OCI-M2 (cell line): Measurements from ENCODE around the gene ZNF425.
A peak's percentile ranks its signal among the peaks of the same experiment; 100 is the strongest.
"Not testable (repeated sequence)": the region's sequence is repeated elsewhere in the genome, so short reads cannot be mapped to it uniquely, and the experiment has no call there.

Source experiments
- DNase-seq: peaks from one replicate; lab custom pipeline; 2025; ENCODE audit not compliant: unreplicated experiment; lab: John Stamatoyannopoulos, UW

ZNF425 gene

DNA sequence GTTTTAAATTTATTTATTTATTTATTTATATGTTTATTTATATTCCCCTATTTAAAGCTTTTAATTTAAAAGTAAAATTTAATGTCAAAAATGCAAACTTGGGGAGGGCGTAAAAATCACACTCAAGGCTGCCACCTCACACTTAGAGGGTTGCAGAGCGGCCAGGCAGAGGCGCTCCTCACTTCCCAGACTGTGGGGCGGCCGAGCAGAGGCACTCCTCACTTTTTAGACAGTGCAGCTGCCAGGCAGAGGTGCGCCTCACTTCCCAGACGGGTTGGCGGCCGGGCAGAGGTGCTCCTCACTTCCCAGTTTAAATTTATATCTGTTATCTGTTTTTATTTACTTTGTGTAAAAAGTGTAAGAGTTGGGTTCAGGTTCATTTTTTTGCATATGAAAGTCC, 10.0 kb upstream of the ZNF425 start:
- no peak for DNase-seq

DNA sequence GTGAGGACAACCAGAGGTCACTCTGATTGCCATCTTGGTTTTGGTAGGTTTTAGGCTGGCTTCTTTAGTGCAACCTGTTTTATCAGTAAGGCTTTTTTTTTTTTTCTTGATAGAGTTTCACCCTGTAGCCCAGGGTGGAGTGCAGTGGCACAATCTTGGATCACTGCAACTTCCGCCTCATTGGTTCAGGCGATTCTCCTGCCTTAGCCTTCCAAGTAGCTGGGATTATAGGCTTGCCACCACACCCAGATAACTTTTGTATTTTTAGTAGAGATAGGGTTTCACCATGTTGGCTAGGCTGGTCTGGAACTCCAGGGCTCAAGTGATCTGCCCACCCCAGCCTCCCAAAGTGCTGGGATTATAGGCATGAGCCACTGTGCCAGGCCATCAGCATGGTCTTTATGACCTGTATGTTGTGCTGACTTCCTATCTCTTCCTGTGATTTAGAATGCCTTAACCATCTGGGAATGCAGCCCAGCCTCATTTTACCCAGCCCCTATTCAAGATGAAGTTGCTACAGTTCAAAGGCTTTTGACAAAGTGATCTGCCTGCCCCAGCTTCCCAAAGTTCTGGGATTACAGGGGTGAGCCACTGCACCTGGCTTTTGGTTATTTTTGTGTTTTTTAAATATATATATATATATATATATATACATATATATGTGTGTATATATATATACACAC, 7.0 kb upstream of the ZNF425 start:
- no peak for DNase-seq

DNA sequence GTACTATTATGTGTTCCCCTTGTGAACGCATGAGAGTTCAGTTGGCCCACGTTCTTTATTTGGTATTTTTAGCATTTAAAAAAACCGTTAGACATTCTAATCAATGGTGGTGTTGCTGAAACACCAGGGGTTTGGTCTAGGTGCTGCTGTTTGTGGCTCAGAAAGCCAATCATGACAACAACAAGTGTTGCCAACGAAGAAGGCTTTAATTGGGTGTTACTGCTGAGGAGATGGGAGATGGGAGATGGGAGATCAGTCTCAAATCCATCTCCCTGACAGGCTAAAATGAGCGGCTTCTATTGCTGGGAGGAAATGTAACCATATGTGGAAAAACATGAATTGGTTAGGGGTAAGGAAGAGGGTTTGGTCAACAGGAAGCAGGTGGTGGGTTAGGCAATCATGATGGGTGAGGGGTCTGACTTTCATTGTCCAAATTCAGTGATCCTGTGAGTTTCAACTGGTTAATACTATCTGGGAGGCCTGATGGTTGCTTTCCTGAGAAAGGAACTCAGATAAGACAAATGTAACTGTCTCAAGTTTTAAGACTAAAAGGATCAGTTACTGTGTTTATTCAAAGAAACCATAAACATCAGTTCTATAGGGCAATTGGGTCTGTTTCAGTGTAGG, 4.6 kb upstream of the ZNF425 start:
- no peak for DNase-seq

DNA sequence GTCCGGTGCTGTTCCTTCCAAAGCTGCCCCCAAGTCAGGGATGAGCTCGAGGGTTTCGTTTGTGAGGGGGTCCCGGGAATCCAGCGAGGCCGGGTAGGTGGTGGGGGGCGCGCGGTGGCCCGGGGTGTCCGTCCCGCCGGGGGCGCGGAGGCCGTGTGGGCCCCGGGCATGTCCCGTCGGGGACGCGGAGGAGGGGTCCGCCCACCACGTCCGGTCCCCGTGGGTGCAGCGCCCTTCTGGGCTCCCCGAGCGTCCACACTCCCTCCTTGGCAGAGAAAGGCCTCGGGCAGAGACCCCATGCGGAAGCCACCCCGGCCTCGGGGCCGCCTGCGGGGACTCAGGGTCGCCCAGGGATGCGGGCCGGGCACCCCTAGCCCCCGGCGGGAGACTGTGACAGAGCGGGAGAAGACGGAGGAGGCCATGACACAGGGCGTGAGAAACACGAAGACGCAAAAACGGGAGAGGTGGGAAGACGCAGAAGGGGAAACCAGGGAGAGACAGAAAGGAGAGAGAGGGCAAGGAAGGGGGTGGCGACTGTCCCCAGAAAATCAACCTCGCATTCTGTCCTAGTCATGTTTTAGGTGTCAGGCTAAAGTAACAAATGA, 640 bp upstream of the ZNF425 start:
- DNase-seq: no peak

DNA sequence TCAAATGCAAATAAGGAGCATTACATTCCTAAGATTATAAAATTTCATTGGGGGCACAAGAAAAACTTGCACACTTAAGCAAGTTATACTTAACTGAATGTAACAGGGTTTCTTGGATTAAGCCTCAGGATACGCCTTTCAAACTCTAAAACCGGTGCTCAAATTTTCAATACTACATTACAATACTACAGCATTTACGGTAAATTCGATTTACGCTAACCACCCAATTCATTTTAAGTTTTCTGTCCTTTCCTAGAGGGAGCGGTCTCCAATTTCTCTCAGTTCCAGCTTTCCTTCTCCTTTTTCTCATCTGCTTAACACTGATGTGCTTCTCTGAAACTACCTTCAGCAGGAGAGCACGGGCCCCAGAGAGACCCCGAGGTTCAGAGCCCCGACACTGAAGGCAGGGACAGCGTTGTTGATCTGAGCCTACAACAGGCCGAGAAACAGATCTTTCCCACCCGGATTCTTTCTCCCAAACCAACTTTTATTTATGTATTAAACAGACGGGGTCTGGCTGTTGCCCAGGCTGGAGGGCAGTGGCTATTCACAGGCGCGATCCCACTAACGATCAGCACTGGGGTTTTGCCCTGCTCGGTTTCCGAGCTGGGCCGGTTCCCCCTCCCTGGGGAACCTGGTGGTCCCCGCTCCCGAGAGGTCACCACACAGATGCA, 798 bp downstream of the ZNF425 start:
- no peak for DNase-seq

DNA sequence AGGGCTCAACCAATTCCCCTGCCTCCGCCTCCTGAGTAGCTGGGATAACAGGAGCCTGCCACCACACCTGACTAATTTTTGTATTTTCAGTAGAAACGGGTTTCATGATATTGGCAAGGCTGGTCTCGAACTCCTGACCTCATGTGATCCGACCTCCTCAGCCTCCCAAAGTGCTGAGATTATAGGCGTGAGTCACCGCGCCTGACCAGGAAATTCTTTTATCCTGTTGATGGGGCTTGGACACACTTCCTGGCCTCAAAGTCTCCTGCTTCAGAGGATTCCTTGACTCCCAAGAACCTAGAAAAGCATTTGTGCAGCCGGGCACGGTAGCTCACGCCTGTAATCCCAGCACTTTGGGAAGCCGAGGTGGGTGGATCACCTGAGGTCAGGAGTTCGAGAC, 16.2 kb downstream of the ZNF425 start:
- DNase-seq: no peak

DNA sequence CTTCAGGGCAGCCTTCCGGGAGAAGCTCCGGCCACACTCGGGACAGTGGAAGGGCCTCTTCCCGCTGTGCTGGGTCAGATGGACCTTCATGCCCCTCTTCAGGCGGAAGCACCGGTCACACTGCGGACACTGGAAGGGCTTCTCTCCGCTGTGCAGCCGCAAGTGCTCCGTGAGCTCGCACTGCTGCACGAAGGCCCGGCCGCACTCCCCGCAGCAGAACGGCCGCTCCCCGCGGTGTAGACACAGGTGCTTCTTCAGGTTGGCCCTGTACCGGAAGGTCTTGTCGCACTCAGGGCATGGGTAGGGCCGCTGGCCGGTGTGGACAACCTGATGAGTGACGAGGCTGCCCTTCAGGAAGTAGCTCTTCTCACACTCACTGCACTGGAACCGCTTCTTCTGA, 21.4 kb downstream of the ZNF425 start:
- DNase-seq: no peak

DNA sequence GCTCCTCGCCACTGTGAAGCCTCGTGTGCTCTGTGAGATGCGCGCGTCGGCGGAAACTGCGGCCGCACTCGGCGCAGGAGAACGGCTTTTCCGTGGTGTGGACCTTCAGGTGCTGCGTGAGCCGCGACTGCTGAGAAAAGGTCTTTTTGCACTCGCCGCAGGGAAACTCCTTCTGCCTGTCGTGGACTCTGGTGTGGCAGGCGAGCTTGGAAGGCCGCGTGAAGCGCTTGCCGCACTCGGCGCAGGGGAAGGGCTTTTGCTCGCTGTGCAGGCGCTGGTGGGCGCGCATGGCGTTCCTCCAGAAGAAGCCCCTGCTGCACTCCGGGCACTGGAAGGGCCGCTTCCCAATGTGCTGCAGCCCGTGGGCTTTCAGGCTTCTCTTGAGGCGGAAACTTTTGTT, 21.9 kb downstream of the ZNF425 start:
- no peak for DNase-seq

DNA sequence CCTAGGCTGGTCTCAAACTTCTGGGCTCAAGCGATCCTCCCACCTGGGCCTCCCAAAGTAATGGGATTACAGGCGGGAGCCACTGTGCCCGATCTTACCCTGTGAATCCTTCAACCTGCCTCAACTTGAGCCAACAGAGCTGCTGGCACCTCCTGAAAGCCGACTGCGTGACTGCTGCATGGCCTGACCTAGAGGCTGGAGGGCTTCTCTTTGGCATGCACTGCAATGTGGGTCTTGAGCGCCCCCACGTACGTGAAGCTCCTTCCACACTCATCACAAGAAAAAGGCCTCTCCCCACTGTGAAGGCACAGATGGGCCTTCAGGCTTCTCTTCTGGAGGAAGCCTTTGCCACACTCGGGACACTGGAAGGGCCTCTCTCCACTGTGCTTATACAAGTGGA, 22.7 kb downstream of the ZNF425 start:
- no peak for DNase-seq

DNA sequence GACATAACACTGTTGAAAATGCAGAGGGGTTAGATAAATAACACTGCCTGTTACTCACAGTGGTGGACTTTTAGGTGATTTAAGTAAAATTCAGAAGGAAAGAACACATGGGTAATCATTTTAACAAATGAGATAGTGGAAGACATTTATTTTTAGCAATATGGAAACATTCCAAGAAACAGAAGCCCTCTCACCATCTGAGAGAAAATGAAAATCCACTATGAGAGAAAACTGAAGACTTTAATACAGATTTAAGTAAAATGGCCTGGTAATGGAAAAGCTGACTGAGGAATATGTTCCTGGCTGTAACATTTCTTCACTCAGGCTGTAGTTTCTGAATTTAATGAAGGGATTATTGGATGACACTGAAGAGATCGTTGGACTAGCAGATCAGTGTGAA, 23.5 kb downstream of the ZNF425 start:
- no peak for DNase-seq

DNA sequence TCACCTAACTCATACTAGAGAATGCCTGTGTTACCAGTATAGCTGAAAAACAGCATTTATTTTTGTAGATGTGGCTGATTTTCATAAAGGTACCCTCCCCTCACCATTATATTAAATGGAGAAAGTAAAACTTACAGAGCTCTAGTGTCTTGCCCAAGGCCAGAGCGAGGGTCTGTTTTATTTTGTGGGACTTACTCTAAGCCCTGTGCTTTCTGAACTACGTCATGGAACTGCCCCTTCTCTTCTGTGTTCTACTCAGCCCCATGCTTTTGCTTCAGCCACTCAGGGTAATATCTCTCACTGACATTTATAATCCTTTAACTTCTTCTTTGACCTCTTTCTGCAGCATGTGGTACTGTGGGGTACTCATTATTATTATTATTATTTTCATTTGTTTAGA, 25.3 kb downstream of the ZNF425 start:
- DNase-seq: no peak

DNA sequence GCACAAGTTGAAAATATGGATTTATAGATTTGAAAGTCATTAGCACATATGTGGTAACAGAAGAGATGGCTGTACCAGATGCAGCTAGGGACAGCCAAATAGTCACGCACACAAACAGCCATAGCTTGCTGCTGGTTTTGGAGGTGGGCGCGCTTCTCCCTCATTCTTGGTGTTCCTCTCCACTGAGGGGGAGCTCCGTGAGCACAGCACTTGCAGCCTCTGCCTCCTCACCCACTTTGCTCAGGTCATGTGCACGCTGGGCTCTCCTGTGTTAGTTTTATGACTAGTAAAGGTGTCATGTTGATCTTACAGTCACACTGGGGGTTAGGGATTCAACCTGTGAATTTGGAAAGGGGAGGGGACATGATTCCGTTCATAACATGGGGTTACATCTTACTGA, 27.1 kb downstream of the ZNF425 start:
- no peak for DNase-seq

DNA sequence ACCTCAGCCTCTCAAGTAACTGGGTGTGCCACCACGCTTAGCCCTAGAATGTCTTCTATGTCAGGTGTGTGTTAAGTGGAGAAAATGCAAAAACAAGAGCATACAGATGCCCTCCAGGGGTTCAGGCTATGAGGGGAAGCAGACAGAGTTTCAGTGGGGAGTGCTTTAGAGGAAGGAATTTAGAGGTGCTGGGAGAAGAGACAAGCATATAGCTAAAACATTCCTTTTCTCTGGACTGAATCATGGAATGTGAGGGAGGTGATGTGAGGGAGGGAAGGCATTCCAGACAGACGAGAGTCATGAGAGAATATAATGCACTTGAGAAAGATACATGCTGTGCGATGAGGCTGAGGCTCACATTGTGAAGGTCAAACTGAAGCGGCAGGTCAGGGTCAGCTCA, 29.0 kb downstream of the ZNF425 start:
- no peak for DNase-seq

DNA sequence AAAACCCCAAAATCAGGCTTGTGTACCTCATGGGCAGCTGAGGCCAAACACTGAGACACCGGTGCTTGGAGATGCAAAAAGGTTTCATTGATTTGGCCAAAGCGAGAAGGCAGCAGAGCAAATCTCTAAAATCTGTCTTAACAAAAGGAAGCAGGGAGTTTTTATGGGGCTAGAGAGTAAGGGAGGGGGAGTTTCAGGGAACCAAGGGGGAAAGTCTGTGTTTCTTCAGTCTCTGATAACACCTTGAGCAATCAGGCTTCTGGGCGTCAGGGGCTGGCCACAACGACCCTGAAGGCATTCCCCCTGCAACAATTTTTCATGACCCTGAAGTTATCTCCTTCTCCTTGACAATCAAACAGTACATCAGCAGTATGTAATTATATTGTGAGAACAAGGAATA, 32.9 kb downstream of the ZNF425 start:
- DNase-seq: no peak

DNA sequence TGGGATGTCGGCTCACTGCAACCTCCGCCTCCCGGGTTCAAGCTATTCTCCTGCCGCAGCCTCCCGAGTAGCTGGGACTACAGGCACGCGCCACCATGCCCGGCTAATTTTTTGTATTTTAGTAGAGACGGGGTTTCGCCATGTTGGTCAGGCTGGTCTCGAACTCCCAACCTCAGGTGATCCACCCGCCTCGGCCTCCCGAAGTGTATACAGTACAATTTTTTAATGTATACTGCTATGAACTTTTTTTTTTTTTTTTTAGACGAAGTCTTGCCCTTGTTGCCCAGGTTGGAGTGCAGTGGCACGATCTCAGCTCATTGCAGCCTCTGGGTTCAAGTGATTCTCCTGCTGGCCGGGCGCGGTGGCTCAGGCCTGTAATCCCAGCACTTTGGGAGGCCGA, 33.9 kb downstream of the ZNF425 start:
- DNase-seq: not testable (repeated sequence)

DNA sequence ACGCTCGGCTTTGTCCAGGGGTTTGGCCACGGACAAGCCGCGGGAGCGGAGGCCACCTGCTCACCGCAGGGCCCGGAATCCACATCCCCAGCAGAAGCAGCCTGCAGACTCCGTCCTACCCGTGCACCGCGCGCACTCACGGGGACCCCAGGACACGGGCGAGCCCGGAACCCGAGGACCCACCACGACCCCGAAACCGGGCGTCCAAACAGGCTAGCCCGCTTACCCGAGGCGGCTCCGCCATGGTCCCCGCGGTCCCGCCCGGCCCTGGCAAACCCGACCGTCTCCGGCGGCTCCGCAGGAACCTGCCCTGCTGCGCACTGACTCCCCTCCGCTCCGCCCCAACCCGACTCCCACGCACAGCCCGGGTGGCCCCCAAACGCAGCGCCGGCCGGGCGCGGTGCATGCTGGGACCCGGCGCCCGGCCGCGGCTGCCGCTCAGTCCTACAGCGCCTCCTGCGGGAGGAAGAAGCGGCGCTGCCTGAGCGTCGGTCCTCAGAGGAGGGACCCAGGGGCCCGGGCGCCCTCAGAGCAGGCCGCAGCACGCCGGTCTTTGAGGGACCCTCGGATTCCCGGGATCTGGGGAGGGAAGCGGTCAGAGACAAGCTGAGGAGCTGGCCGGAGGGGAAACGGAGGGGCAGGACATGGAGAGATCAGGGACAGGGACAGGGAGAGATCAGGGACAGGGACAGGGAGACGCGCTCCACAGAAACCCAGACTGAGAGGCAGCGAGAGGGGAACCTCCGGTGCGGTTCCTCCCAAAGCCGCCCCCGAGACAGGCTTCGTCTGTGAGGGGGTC, 35.5 kb downstream of the ZNF425 start, which contains the start of gene ZNF786:
Gene ZNF786 (minus strand): TSS at position 322 of the 799 bp plus-strand sequence. CDS start 78 bp downstream, at position 244.
- DNase-seq: peak; percentile 84

DNA sequence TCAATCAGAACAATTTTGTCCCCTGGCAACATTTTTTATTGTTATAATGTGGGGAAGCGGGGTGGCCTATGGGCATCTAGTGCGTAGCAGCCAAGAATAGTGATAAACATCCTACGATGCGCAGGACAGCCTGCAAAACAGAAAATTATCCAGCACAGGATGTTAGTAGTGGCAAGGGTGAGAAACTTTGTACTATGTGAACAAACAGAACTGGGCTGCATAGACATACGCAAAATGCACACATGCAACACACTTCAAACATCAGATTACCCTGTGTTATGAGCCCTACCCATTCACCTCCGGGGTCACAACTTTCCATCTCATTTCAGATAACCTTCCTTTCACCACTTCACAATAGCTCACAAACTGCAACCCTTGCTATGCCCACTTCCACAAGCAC, 38.7 kb downstream of the ZNF425 start:
- DNase-seq: no peak

DNA sequence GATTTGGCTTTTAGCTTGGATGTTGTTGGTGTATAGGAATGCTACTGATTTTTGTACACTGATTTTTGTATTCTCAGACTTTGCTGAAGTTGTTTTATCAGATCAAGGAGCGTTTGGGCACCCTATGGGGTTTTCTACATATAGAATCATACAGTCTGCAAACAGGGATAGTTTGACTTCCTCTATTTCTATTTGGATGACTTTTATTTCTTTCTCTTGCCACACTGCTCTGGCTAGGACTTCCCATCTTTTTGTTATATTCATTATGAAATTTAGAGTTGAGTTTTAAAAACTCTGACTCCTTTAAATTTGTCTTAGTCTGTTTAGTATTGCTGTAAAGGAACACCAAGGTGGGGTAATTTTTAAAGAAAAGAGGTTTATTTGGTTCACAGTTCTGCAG, 40.3 kb downstream of the ZNF425 start:
- no peak for DNase-seq

DNA sequence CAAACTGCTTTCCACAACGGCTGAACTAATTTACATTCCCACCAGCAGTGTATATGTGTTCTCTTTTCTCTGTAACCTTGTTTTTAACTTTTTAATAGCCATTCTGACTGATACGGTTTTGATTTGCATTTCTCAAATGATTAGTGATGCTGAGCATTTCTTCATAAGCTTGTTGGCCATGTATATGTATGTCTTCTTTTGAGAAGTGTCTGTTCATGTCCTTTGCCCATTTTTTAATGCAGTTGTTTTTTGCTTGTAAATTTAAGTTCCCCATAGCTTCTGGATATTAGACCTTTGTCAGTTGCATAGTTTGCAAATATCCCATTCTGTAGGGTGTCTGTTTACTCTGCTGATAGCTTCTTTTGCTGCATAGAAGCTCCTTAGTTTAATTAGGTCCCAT, 41.7 kb downstream of the ZNF425 start:
- no peak for DNase-seq

DNA sequence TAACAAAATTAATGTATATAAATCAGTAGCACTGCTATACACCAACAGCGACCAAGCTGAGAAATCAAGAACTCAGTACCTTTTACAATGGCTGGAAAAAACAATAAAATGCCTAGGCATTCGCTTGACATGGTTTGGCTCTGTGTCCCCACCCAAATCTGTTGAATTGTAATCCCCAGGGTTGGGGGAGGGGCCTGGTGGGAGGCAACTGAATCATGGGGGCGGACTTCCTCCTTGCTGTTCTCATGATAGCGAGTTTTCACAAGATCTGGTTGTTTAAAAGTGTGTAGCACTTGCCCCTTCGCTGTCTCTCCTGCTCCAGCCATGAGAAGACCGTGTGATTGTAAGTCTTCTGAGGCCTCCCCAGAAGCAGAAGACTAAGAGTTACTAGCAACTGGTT, 44.2 kb downstream of the ZNF425 start:
- no peak for DNase-seq

DNA sequence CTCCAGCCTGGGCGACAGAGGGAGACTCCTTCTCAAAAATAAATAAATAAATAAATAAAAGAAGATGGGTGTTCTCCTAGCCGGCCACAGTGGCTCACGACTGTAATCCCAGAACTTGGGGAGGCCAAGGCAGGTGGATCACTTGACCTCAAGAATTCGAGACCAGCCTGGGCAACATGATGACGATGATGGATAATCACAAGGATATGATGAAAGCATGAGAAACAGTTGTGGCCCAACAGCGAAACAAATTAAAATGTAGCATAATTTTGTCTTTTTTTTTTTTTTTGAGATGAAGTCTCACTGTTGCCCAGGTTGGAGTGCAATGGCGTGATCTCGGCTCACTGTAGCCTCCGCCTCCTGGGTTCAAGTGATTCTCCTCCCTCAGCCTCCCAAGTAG, 48.5 kb downstream of the ZNF425 start:
- no peak for DNase-seq
